K562 (cell line): ENCODE measurements around the gene TCEANC. TPM values are rescaled to one million over a fixed set of nuclear protein-coding genes. Genes with fewer than 3 reads are reported as not detected.

Source experiments
- ARID4B ChIP-seq: sonication (generic); formaldehyde crosslinking; IDR thresholded peaks from 2 replicates; pipeline ENCODE4 v1.8.0; 2022; ENCODE audit warnings: mild to moderate bottlenecking, missing genetic modification reagents
- BCOR ChIP-seq: fragments of 450-650 bp; IDR thresholded peaks from 2 replicates; pipeline ENCODE4 v1.6.1; 2016
- EP300 ChIP-seq: IDR thresholded peaks from 2 replicates; pipeline ENCODE4 v1.6.1; 2012; ENCODE audit warnings: low read length, improper control_type of control experiment
- HDAC8 ChIP-seq: fragments of 450-650 bp; IDR thresholded peaks from 2 replicates; pipeline ENCODE4 v1.6.1; 2016; ENCODE audit warnings: mild to moderate bottlenecking, missing genetic modification characterization, moderate library complexity, missing compliant biosample characterization
- JUND ChIP-seq, 2 experiments: IDR thresholded peaks; 2 replicates in 1 of 2; 3 replicates in 1 of 2; pipeline ENCODE4 v1.6.1; 2011; ENCODE audit warnings: borderline replicate concordance in 2 of 2, low read depth in 2 of 2, low read length in 2 of 2, improper control_type of control experiment in 1 of 2, missing biosample characterization in 1 of 2, missing genetic modification characterization in 1 of 2, missing genetic modification reagents in 1 of 2
- MXD1 ChIP-seq: fragments of 250-450 bp; sonication (Bioruptor Pico); IDR thresholded peaks from 2 replicates; pipeline ENCODE4 v1.8.0; 2021; ENCODE audit warnings: borderline replicate concordance, mild to moderate bottlenecking, moderate library complexity; ENCODE audit not compliant: poor library complexity, severe bottlenecking
- NCOR1 ChIP-seq: fragments of 450-650 bp; IDR thresholded peaks from 2 replicates; pipeline ENCODE4 v1.6.1; 2016; ENCODE audit warnings: mild to moderate bottlenecking, moderate library complexity
- PHF8 ChIP-seq: fragments of 200-600 bp; sonication (generic); IDR thresholded peaks from 2 replicates; pipeline ENCODE4 v1.6.1; 2012; ENCODE audit warnings: mixed run types, mild to moderate bottlenecking, inconsistent platforms, low read length, moderate library complexity, borderline replicate concordance
- PML ChIP-seq: IDR thresholded peaks from 2 replicates; pipeline ENCODE4 v1.6.1; 2012; ENCODE audit warnings: low read length, inconsistent platforms
- PYGO2 ChIP-seq: fragments of 450-650 bp; IDR thresholded peaks from 2 replicates; pipeline ENCODE4 v1.6.1; 2016; ENCODE audit warnings: mild to moderate bottlenecking, missing genetic modification characterization, moderate library complexity, missing compliant biosample characterization
- RB1 ChIP-seq: fragments of 450-650 bp; IDR thresholded peaks from 2 replicates; pipeline ENCODE4 v1.6.1; 2017; ENCODE audit warnings: low read depth, mild to moderate bottlenecking
- SMAD1 ChIP-seq: fragments of 150-350 bp; IDR thresholded peaks from 2 replicates; pipeline ENCODE4 v1.6.1; 2014; ENCODE audit warnings: low read length, low read depth; ENCODE audit not compliant: partially characterized antibody
- SRF ChIP-seq, 2 experiments: fragments of 250-450, 450-650 bp in 1 of 2; sonication (Bioruptor Pico) in 1 of 2; sonication (generic) in 1 of 2; formaldehyde crosslinking; IDR thresholded peaks; 2 replicates each; pipeline versions ENCODE4 v1.5.0 to v1.5.1; 2020 to 2022; ENCODE audit warnings: mild to moderate bottlenecking in 1 of 2, missing genetic modification reagents in 1 of 2
- TBL1XR1 ChIP-seq, 2 experiments: IDR thresholded peaks; 2 replicates each; pipeline ENCODE4 v1.6.1; 2012; ENCODE audit warnings: improper control_type of control experiment in 2 of 2, low read length in 2 of 2, mild to moderate bottlenecking in 1 of 2
- TEAD2 ChIP-seq: fragments of 450-650 bp; IDR thresholded peaks from 2 replicates; pipeline ENCODE4 v1.6.1; 2016; ENCODE audit warnings: missing genetic modification characterization, control low read depth, missing compliant biosample characterization
- ZNF41 ChIP-seq: fragments of 250-450 bp; sonication (Bioruptor Pico); conservative IDR thresholded peaks from 2 replicates; pipeline ENCODE4 v1.4.0; 2020; ENCODE audit warnings: mild to moderate bottlenecking
- ZNF717 ChIP-seq: fragments of 250-450 bp; sonication (Bioruptor Pico); IDR thresholded peaks from 2 replicates; pipeline ENCODE4 v1.5.0; 2021
- ZNF76 ChIP-seq: fragments of 250-450 bp; sonication (Bioruptor Pico); IDR thresholded peaks from 2 replicates; pipeline ENCODE4 v1.4.0; 2020; ENCODE audit warnings: mild to moderate bottlenecking, moderate library complexity, borderline replicate concordance
- ZNF780A ChIP-seq: fragments of 250-450 bp; sonication (Bioruptor Pico); IDR thresholded peaks from 2 replicates; pipeline ENCODE4 v1.5.0; 2021; ENCODE audit warnings: mild to moderate bottlenecking
- polyA plus RNA-seq, 8 experiments: library from polyadenylated mRNA; depleted of rRNA in 4 of 8; stranded (reverse) in 5 of 8; unstranded in 3 of 8; fragments of >200 nt; fragmentation: Nextera tagmentation in 2 of 8; fragmentation: Illumina TruSeq in 1 of 8; extraction: Ambion mirVana in 2 of 8; extraction: Trizol in 1 of 8; gene quantifications; 2 replicates each; pipeline versions ENCODE4 v1.2.1 to v1.2.3, GENCODE V29; 2011 to 2014; ENCODE audit warnings: inconsistent platforms in 1 of 8, missing spikeins in 1 of 8
- total RNA-seq, 7 experiments: library from RNA; depleted of rRNA in 6 of 7; stranded (reverse); fragments of >200 nt in 6 of 7; fragmentation: Illumina TruSeq in 2 of 7; extraction: Trizol in 2 of 7; gene quantifications; 2 replicates each; pipeline versions ENCODE4 v1.2.1 to v1.2.3, GENCODE V29; 2011 to 2021; ENCODE audit warnings: low replicate concordance in 1 of 7
- TF ChIP-seq, protein P1 (sequence below): fragments of 450-650 bp; IDR thresholded peaks from 2 replicates; pipeline ENCODE4 v1.6.1; 2017; ENCODE audit warnings: antibody characterized with exemption, mild to moderate bottlenecking

TCEANC gene
- total and polyA plus RNA-seq, 9 of the 15 experiments (the other 6 are each of a cell fraction or from before 2014, with no cell fraction given) = 1.2 to 2.8 (median 2.0) TPM

DNA sequence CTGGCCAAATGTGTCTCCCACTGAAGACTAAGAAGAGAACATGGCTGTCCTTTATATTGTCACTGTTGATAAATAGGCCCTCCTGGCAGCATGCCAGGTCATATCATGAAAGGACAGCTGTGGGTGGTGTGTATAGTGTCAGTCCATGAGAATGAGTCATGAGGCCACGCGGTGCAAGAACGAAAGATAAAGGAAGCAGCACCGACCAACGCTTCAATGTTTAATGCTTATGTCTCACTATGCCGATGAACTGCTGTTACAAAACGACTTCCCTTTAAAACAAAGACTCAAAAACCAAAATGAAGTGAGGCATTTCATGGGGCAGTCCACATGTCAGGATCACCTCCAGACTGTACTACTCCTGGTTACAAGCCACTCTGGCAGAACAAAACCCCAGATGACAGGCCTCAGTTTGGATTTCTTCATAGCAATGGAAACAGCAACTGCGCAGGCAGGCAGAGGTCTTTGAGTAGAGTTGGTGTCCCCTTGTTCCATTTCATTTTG, 5.2 kb upstream of the TCEANC start (continued):
- no peak for TF ChIP-seq MXD1 (CRISPR knock-in tag)
- no peak for TF ChIP-seq SRF (CRISPR knock-in tag; IDR thresholded peaks at IDR 0.05)
- TF ChIP-seq ZNF41 (CRISPR knock-in tag) = peak; percentile 63; the same call in 1 of the 2 replicates
- peak; percentile 78 for TF ChIP-seq PML
- TF ChIP-seq PHF8 = peak; percentile 26; the same call in 1 of the 2 replicates
- peak; percentile 66 for TF ChIP-seq BCOR
- no peak for TF ChIP-seq ARID4B
- TF ChIP-seq NCOR1 = peak; percentile 94
- peak; percentile 97 for TF ChIP-seq EP300
- TF ChIP-seq, protein P1, sequence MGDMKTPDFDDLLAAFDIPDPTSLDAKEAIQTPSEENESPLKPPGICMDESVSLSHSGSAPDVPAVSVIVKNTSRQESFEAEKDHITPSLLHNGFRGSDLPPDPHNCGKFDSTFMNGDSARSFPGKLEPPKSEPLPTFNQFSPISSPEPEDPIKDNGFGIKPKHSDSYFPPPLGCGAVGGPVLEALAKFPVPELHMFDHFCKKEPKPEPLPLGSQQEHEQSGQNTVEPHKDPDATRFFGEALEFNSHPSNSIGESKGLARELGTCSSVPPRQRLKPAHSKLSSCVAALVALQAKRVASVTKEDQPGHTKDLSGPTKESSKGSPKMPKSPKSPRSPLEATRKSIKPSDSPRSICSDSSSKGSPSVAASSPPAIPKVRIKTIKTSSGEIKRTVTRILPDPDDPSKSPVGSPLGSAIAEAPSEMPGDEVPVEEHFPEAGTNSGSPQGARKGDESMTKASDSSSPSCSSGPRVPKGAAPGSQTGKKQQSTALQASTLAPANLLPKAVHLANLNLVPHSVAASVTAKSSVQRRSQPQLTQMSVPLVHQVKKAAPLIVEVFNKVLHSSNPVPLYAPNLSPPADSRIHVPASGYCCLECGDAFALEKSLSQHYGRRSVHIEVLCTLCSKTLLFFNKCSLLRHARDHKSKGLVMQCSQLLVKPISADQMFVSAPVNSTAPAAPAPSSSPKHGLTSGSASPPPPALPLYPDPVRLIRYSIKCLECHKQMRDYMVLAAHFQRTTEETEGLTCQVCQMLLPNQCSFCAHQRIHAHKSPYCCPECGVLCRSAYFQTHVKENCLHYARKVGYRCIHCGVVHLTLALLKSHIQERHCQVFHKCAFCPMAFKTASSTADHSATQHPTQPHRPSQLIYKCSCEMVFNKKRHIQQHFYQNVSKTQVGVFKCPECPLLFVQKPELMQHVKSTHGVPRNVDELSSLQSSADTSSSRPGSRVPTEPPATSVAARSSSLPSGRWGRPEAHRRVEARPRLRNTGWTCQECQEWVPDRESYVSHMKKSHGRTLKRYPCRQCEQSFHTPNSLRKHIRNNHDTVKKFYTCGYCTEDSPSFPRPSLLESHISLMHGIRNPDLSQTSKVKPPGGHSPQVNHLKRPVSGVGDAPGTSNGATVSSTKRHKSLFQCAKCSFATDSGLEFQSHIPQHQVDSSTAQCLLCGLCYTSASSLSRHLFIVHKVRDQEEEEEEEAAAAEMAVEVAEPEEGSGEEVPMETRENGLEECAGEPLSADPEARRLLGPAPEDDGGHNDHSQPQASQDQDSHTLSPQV = peak; percentile 96
- no peak; the same call in 1 of the 2 replicates for TF ChIP-seq HDAC8 (tag)
- 0 out of 2 replicates have a peak, but pooled peaks have one; percentile 19 for TF ChIP-seq RB1
- 0 out of 2 replicates have a peak, but pooled peaks have one; percentile 10 for TF ChIP-seq ZNF76 (CRISPR knock-in tag)
- TF ChIP-seq ZNF717 = no peak
- TF ChIP-seq JUND (IDR thresholded peaks at IDR 0.05; ENCODE audit: borderline replicate concordance, low read depth, low read length) = peak; percentile 100
- peak; percentile 99 for TF ChIP-seq JUND (tag; IDR thresholded peaks at IDR 0.05; ENCODE audit: borderline replicate concordance, low read depth, low read length)
- TF ChIP-seq TEAD2 = no peak
- TF ChIP-seq ZNF780A = no peak
- TF ChIP-seq TBL1XR1 (IDR thresholded peaks at IDR 0.05; ENCODE audit: low read length in 2 of 2) = peak; percentile 29 to 61; a peak in 2 of 4 replicates
- peak; percentile 75 for TF ChIP-seq PYGO2 (tag)
- TF ChIP-seq SMAD1 = peak; percentile 99
